Activated CD4-positive, alpha-beta T cell treated with anti-CD3 and anti-CD28 coated beads, Interleukin-2, amount 50 U/mL, for 24 hours (primary cell): ENCODE data around the gene BCLAF3.
A peak's percentile ranks its signal among the peaks of the same experiment; 100 is the strongest.

Experiments
- DNase-seq, 2 donors: peaks; one replicate each; pipeline ENCODE4 v3.0.0-alpha.2; 2020; ENCODE audit warnings: low read depth in 1 of 2, low spot score in 1 of 2

BCLAF3 gene

GRCh38 chrX:19990556-19991349 lies at the start of gene BCLAF3:
Gene BCLAF3 (minus strand): TSS chrX:19991061. CDS start chrX:19970264, 20,797 bp downstream.
- DNase-seq: peak; percentile 73 to 80

GRCh38 chrX:20038966-20039365 lies 48.1 kb upstream of the BCLAF3 start:
- DNase-seq: no peak

GRCh38 chrX:20037186-20037585 lies 46.3 kb upstream of the BCLAF3 start:
- no peak for DNase-seq

- DNase-seq: no peak
These were observed 41.3 kb upstream of the BCLAF3 start for GRCh38 chrX:20032201-20032600.

GRCh38 chrX:20029728-20030127 lies 38.9 kb upstream of the BCLAF3 start:
- DNase-seq: no peak

- no peak for DNase-seq
These were observed 37.7 kb upstream of the BCLAF3 start for GRCh38 chrX:20028588-20028987.

DNA sequence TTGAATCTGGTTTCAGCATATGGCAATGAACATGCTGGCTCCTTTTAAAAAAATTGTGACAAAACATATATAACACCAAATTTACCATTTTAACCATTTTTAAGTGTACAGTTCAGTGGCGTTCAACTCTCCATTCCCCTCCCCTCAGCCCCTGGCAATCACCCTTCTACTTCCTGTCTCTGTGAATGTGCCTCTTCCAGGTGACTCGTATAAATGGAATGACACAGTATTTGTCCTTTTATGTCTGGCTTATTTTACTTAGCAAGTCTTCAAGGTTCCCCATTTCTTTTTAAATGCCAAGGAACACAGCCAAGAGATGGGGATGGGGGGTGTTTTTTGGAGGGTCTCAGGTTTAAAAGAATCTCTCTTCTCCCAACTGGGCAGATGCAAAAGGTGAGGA lies 35.4 kb upstream of the BCLAF3 start:
- no peak for DNase-seq

GRCh38 chrX:20019672-20020365 lies 29.0 kb upstream of the BCLAF3 start:
- no peak for DNase-seq

GRCh38 chrX:20016616-20016945 lies 25.7 kb upstream of the BCLAF3 start:
- DNase-seq: no peak

GRCh38 chrX:20015945-20016615 lies 25.2 kb upstream of the BCLAF3 start:
- no peak for DNase-seq

- no peak for DNase-seq
These were observed 24.6 kb upstream of the BCLAF3 start for GRCh38 chrX:20015422-20015821.

DNA sequence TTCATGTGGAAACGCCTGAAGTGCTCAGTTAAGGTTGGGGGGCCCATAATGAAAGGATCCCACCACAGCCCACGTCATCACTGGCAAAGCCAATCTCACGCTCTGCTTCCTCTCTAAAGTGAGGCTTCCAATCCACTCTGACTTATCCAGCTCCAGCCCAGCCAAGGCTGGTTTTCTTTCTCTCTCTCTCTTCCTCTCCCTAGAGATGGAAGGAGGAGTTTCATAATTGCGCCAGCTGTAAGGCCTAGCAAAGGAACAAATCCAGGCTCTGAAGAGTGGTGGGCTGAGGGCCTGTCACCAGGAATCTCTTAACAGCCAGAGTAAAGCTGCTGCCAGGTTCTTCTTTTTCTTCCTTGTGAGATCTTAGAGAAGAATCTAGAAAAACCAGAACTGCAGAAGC lies 20.7 kb upstream of the BCLAF3 start:
- DNase-seq: no peak

- DNase-seq: no peak
These were observed 17.2 kb upstream of the BCLAF3 start for GRCh38 chrX:20007962-20008622.

DNA sequence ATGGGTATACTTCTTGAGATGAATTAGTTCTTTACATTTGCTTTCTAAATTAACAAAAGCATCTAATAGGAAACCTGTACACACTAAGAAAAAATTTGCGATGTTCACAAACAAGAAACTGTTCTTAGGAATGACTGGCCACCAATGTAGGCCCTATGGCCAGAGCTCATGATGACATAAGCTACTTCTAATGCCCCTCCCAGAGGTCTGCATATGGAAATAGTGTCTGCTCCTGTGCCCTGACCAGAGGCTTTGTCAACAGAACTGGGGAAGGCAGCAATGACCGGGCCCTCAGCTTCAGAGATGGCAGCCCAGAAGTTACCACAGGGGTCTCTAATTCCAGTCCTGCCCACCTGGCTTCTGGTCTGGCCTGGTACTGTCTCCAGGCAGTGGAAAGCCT lies 15.0 kb upstream of the BCLAF3 start:
- DNase-seq: no peak

GRCh38 chrX:20001588-20001987 lies 10.7 kb upstream of the BCLAF3 start:
- no peak for DNase-seq

DNA sequence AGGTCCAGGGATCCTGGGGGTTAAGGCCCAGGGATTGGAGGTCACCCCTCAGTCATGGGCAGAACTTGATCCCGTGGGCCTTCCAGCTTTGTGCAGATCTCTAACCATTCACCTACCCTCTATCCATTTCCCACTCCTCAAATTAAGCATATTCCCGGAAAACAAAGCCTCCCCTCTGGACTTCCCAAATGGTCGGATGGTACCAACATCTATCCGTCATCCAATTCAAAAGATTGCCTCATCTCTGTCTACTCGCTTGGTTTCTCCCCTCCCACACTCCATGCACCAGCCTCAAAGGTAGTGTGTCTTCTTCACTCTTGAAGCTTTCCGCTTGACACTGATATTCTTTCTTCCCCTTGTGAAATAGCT lies 473 bp upstream of the BCLAF3 start:
- DNase-seq: no peak

GRCh38 chrX:19990151-19990555 lies 708 bp downstream of the BCLAF3 start:
- no peak for DNase-seq

- no peak for DNase-seq
These were observed 3.0 kb downstream of the BCLAF3 start for GRCh38 chrX:19987856-19988255.

DNA sequence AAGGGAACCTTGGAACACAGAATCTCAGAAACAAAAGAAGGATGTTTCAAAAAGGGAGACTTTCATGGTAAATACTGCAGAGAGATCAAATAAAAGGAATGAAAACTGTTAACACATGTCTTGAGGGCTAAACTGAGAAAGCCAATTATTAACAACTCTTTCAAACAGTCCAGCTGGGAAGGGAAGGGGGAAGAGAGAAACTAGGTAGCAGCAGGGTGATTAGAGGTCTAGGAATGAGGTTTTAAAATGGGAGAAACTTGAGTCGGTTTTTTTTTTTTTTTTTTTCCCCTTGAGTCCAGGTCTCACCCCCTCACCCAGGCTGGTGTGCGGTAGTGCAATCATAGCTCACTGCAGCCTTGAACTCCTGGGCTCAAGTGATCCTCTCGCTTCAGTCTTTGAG lies 4.3 kb downstream of the BCLAF3 start:
- no peak for DNase-seq

DNA sequence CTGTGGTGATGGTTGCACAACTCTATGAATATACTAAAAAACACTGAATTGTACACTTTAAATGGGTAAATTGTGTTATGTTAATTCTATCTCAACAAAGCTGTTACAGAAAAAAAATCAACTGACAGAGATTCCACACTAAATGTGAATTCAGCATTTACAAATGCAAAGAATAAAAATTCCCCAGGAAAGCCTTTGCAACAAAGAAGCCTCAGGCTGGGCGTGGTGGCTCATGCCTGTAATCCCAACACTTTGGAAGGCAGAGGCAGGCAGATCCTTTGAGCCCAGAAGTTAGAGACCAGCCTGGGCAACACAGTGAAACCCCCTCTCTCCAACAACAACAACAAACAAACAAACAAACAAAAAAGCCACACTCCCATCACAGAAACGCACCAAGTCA lies 8.9 kb downstream of the BCLAF3 start:
- no peak for DNase-seq

DNA sequence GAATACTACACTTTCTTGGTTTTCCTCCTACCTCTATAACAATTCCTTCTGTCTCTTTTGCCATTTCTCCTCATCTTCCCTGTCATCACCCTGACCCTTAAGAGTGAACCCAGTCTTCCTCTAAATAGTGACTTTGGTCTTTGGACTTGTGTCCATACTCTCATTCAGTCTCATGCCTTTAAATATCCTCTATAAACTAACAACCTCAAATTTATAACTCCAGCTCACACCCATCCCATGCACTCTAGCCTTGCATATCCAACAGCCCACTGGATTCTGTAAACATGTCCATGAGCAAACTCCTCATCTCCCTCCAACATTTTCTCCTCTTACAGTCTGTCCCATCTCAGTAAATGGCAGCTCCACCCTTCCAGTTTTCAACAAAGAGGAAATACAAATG lies 15.0 kb downstream of the BCLAF3 start:
- no peak for DNase-seq

GRCh38 chrX:19972984-19973383 lies 17.9 kb downstream of the BCLAF3 start:
- no peak for DNase-seq
